GM12872 (cell line): ENCODE data around the gene URB1.

Experiments
- TF ChIP-seq, protein P1 (sequence below): IDR thresholded peaks from 3 replicates; pipeline ENCODE4 v1.5.1; 2011; ENCODE audit warnings: low read depth, mild to moderate bottlenecking, low read length, moderate library complexity; ENCODE audit not compliant: insufficient read depth

The URB1 gene

DNA sequence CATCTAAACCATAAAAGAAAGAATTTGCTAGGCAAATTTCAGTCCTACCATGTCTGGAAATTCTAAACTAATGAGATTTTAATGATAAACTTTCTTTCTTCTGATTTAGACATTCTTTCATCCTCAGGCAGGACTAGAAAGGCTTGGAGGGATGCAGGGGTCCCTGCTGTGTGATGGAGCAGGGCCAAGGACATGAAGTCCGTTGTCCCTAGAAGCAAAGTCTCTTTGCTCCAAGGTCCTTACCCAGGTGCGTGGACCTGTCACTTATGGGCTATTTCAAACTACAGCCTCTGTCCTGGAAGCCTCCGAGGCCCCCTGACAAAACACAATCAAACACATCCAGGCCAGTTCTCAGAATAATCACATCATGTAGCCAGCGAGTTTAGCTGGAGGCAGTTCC lies 26.6 kb downstream of the URB1 start:
- TF ChIP-seq, protein P1, sequence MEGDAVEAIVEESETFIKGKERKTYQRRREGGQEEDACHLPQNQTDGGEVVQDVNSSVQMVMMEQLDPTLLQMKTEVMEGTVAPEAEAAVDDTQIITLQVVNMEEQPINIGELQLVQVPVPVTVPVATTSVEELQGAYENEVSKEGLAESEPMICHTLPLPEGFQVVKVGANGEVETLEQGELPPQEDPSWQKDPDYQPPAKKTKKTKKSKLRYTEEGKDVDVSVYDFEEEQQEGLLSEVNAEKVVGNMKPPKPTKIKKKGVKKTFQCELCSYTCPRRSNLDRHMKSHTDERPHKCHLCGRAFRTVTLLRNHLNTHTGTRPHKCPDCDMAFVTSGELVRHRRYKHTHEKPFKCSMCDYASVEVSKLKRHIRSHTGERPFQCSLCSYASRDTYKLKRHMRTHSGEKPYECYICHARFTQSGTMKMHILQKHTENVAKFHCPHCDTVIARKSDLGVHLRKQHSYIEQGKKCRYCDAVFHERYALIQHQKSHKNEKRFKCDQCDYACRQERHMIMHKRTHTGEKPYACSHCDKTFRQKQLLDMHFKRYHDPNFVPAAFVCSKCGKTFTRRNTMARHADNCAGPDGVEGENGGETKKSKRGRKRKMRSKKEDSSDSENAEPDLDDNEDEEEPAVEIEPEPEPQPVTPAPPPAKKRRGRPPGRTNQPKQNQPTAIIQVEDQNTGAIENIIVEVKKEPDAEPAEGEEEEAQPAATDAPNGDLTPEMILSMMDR = no peak

DNA sequence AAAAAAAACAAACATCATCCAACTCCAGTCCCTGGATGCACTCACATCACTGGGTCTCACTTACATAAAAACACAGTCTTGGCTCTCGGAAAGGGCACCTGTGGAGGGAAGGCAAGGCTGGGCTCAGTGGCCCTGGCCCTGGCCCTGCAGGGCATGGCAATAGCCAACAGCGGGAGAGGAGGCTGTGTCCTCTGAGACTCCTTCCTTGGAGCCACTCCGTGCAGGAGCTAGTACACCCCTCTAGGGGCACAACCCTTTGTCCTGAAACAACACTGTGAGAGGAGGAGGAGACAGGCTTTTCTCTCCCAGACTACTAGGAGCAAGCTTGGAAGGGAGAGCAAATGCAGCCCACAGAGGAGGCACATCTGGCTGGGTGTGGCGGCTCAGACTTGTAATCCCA lies 28.0 kb downstream of the URB1 start:
- TF ChIP-seq, protein P1 = no peak

DNA sequence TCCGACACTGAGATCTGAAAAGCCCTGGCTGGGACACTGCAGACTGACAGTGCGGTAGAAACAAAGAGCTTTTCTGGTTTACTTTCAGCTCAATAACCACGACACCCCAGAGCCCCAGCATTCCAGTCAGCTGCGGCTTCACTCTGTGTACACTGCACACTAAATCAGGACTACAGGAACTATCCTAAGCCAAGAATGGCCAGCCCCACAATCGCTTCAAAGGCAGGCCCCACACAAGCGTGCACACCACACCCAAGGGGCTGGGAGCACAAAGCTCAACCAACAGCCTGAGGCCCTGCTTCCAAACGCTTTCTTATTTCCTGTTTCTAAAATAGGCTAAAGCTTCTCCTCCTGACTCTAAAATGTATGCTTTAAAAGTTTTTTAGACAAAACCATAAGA lies 28.4 kb downstream of the URB1 start:
- TF ChIP-seq, protein P1 = no peak

DNA sequence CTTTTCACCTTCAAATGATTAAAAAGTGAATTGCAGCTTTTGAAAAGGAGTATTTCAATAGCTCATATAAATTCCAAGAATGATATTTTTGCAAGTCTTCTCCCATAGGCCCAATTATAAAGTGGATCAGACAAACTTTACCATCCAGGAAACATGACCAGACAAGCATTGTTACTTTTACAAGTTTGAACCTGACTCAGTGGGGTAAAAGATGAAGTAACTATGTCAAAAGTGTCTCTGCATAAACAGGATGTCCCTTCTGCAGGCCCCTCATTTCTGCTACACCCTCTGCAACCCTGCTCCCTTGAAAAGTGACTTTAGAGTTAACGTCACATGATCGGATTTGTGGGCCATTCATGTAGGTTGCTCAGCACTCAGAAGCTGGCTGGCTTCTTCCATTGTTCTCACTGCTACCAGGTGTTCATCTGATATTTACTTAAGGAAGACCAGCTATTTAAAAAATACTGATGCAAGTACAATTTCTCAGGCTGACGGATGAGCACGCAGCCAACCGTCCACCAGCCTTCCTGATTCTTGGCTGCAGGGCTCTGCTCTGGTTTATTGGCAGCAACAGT lies 32.3 kb downstream of the URB1 start:
- TF ChIP-seq, protein P1 = no peak

DNA sequence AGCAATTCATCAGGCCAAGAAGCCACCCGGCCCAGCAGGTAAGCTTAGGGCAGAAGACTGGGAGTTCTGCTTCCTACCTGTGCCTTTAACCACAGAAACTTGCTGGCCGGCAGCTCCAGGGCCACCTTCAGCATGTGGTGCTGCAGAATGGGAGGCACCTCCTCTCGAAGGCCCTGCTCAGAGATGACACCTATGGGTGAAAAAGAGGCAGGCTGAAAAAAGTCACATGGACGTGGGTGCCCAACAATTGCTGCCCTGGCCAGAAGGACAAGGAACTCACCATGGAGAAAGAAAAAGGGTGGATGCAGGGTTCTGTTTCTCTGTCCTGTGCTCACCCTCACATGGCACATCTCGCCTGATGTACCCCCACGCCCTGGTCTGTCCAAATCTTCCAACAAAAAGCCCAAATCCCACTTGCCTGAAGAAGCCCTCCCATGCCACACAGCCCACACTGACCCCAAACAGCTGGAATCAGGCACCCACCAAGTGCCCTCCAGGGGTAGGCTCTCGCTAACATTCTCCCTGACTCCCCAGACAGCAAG lies 33.0 kb downstream of the URB1 start:
- TF ChIP-seq, protein P1 = peak; percentile 24; the same call in 1 of the 3 replicates

DNA sequence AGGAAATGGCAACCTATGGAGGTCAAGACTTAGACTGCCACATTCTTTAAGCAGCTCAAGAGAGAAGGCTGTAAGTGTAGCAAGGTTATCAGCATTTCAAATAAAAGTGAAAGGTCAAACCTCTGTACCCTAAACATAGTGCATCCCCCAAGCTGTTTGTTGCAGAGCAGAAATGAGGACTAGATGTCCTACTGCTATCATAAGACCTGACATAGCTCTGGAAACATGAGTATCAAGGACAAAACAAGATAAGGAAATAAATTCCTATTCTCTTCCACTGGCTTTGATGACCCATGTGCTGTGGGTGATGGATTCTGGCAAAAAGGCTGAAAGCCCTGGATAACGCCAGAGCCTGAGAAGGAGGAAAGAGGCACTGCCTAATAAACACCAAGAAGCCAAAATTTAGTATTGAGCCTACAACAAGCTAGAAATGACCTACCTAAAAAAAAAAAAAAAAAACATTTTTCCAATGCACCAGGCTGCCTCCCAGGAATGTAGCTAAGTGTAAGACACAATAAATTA lies 35.9 kb downstream of the URB1 start:
- TF ChIP-seq, protein P1 = no peak

DNA sequence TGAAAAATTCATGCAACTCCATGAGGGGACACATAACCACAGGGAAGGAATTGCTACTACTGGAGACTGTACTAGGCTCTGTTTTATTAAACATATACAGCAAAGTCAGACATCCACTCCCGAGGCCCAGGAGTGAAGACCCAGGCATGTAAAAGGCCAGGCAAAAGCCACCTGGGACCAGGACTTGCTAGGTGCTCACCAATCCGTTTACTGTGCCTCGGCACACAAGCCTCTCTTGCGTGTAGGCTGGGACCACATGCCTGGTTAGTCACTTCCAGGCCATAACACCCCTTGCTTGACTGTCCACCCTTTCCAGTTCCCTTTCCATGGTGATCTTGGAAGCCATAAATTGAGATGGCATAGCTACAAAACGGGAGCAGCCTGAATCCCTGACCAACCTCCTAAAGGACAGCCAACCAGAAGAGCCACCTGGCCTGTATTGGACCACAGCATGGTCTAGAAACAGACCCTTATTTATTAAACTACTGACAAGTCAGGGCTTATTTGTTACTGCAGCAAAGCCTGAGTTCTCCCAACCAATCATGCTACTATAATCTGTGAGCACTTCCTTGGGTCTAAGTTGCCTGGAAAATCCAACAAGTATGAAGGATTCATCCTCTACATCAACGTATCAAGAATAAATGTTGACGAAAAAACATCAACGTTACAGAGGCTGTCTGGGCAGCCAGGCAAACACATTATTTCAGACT lies 39.7 kb downstream of the URB1 start:
- TF ChIP-seq, protein P1 = no peak
